SK-MEL-5 (cell line): ENCODE results near the gene SKOR1. TPM values are rescaled to one million over a fixed set of nuclear protein-coding genes. Genes with fewer than 3 reads are reported as not detected.

ENCODE experiments used
- DNase-seq: peaks from one replicate; pipeline ENCODE4 v3.0.0-alpha.2; 2016; ENCODE audit warnings: low read depth, low spot score
- in situ Hi-C: cut with HindIII; loops from 2 replicates; pipeline ENCODE4 v1.10.0; 2016; ENCODE audit warnings: low sequenced_read_pairs, high pct_unique_total_duplicates, low pct_unique_long_range_greater_than_20kb
- total RNA-seq: library from RNA; depleted of rRNA; stranded (reverse); fragments of >200 nt; shearing (Covaris generic); gene quantifications from 2 replicates; pipeline ENCODE4 v1.2.3, GENCODE V29; 2014

The SKOR1 gene
- total RNA-seq, 1 experiment from 2014 or later = not detected

DNA sequence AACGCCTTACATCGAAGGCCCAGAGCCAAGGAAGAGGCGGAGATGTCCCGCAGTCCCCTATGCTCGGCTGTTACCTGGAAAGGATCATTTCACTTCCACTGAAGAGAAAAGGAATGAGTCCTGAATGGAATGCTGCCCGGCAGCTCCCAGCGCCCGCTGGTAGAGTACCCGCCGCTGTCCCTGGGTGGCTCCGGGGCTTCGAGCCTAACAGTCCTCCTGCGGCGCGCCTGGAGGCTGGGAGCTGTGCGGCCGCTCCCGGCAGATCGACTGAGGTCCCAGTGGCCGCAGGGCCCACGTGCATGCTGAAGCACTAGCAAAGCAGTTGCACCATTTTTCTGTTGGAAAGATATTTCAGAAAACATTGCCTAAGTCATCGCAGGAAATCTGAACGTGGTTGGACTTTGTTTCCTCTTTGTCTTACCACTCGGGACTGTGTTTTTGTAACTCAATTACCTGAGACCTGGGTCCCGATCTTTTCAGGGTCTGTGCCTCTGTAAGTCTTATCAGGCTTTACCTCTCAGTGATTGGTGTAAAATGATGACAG, 13.6 kb downstream of the SKOR1 start:
- in situ Hi-C loops = no loop called here
- no peak for DNase-seq

DNA sequence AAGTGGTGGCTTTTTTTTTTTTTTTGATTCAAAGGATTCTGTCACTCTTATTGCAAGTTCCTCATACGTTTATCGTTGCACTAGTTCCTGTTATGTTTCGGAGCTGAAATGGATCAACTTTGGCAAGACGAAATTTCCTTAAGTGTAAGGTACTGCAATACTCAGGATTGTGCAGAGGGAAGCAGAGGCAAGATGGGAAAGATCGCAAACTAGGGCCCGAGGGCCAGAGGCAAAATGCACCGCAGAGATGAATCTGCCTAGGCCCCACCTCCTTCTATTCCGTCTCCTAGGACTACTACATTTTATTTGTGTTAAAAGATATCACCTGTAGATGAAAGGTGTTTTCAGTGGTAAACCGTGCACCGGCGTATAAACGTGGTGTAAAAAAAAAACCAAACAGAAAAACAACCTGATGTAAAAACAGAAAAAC, 14.2 kb downstream of the SKOR1 start:
- in situ Hi-C loops = no loop called here
- DNase-seq = peak; percentile 70

DNA sequence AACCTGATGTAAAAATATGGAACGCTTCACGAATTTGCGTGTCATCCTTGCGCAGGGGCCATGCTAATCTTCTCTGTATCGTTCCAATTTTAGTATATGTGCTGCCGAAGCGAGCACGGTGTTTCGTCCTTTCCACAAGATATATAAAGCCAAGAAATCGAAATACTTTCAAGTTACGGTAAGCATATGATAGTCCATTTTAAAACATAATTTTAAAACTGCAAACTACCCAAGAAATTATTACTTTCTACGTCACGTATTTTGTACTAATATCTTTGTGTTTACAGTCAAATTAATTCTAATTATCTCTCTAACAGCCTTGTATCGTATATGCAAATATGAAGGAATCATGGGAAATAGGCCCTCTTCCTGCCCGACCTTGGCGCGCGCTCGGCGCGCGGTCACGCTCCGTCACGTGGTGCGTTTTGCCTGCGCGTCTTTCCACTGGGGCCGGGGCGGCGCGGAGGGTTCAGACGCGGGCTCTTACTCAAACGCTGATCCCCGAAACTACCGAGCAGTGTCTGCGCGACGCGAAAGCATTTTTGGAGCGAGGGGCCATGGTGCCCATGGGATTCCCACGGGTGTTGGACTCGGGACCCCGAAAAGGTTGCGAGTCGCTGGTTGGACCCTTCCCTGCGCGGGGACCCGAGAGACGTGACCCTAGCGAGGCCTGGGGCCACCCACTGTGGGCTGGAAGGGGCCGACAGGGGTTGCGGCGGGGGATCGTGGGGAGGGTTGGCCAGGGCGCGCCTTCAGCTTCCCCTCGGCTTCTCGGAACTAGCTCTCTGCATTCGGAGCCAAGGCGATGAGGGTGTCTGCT, 14.8 kb downstream of the SKOR1 start, which contains the start of gene RNU6-1:
TSS of gene RNU6-1 (minus strand) at position 117 of the 820 bp plus-strand sequence.
- in situ Hi-C loops = no loop called here
- DNase-seq = peak; percentile 90

DNA sequence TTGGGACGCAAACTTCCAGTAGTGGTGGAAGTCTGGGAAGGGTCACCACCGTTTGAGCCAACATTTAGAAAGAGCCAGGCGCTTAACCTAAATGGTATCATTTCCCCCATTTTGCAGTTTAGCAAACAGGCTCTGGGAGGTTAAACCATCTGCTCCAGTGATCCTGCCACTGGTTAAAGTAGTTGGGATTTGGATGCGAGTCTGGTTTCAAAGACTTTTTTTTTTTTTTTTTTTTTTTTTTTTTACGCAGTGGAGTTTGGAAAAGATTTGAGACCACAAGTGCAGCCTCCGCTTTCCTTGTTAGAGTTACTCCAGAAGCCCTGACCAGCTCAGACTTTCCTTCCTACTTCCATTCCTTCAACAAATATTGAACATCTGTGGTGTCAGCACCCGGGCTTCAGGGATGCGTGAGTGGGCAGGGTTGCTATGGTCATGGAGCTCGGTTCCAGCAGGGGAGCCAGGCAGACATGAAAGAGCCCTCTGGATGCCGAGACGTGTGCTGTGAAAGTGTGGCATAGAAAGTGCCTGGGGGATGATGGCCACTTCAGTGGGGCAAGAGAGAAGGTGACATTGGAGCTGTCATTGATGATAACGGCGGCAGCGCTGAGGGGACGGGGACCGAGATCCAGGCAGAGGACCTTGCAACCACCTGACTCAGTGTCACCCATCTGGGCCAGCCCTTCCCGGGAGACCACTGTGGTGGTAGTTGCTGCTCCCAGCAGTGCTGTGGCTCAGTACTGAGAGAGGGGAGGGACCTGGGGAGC, 15.6 kb downstream of the SKOR1 start:
- DNase-seq = peak; percentile 43
- in situ Hi-C loops = no loop called here

DNA sequence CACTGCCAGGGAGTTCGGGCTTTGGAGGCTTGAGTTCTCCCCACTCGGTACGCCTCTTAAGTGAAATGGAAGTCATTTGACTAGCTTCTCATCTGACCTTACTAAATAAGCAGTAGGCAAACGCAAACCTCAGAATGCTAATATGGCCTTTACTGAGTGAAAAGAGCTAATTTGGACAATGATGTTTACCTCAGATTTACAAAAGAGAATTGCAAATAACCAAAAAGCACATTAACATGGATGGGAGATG, 16.1 kb downstream of the SKOR1 start:
- no peak for DNase-seq
- in situ Hi-C loops = no loop called here

DNA sequence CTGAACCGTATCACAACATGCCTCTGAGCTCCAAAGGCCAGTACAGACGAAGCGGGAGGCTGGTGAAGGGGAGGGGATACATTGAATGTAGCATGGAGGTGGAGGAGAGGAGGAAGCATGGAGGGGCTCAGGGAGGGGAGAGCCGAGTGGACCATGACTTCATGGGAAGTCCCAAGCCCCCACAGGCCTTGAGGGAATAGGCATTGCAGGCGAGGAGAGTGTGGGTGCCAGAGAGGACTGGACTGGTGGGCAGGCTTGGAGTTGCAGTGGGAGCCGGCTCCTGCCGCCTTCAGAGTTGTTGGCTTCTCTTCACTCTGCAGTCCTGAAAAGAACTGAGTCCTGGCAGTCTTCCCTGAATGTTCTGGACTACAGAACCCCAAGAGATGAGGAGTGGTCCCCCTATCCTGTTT, 17.8 kb downstream of the SKOR1 start:
- DNase-seq = no peak

DNA sequence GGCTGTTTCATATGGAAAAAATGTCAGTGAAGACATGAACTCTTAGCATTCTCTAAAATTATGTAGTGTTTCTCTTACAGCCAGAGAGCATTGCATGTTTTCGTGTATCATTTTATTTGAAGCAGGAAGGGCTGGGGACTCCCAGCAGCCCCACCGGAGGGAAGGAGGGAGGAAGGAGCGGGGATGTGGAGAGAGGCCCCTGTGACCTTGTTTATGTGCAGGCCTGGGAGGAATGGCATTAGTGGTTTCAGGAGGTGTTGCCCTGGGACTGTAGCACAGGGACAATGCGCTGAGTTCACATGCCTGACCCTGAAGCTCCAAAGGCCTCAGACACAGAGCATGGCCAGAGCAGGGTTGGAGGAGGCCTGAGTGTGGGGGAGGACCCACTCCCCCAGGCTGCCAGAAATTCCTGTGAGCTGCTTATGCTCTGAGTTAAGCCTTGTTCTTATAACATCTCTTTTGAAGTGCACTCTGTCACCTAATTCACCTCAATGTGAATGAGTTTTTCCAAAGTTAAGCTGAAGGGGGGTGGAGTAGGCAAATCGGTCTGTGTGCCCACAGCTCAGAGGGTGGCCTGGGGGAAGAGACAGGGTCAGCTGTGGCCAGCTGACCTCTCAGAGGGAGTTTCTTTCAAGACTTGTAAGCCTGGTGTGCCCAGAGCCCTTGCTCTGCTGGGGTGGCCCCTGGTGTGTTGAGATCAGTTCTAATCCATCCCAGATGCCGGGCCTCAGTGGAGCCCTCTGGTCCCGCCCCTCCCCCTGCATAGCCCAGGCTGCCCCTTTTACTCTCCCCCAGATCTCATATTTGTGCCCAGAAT, 18.5 kb downstream of the SKOR1 start:
- DNase-seq = no peak
- in situ Hi-C loops = no loop called here

More for the DNA sequence above, 17.8 kb downstream of the SKOR1 start:
- in situ Hi-C loops = no loop called here

DNA sequence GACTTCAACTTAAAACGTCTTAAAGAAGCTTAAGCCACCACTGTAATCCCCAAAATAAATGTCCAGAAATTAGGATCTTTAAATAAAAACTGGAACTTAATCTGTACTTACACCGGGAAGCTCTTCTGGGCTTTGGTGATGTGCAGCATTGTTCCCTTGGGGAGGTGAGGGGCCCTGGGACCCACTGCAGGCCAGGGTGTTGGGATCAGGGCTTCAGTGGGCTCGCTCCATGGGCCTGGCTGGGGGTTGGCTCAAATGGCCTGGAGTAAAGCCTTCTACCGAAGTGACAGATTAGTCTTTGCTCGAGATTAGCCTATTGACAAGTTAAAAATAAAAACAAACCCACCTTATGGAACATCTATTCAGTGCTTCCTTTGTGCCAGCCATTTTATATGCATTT, 20.7 kb downstream of the SKOR1 start:
- DNase-seq = no peak
- in situ Hi-C loops = no loop called here

DNA sequence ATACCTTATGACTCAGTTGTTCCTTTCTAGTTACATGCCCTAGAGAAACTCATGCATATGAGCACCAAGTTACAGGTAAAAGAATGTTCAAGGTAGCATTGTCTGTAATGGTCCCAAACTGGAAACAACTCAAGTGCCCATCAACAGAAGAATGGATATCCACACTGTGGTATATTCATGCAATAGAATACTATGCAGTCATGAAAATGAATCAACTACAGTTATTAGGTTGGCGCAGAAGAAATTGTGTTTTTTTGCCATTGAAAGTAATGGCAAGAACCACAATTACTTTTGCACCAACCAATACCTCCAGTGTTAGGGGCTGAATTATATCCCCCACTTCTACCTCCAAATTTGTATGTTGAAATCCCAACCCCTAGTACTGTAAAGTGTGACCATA, 24.2 kb downstream of the SKOR1 start:
- in situ Hi-C loops = no loop called here
- DNase-seq = no peak

DNA sequence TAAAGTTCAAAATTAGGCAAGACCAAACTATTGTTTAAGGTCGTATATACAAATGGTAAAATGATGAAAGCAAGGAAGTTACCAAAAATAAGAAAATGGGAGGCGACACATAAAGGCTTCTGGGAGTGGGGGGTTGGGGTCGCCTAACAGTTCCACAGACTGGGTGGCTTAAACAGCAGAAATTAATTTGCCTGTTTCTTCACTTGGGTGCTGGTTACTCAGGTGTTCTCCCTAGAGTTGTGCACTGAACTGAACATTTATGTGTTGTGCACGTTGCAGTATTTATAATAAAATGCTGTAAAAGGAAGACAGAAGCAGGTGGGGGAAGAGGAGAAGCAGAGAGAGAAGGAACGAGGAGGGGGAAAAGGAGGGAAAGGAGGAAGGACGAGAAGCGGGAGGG, 25.0 kb downstream of the SKOR1 start:
- in situ Hi-C loops = loop anchor here (25.0 kb wide), 1 partner anchor 312 kb away; no protein-coding TSS in a partner anchor
- DNase-seq = no peak

DNA sequence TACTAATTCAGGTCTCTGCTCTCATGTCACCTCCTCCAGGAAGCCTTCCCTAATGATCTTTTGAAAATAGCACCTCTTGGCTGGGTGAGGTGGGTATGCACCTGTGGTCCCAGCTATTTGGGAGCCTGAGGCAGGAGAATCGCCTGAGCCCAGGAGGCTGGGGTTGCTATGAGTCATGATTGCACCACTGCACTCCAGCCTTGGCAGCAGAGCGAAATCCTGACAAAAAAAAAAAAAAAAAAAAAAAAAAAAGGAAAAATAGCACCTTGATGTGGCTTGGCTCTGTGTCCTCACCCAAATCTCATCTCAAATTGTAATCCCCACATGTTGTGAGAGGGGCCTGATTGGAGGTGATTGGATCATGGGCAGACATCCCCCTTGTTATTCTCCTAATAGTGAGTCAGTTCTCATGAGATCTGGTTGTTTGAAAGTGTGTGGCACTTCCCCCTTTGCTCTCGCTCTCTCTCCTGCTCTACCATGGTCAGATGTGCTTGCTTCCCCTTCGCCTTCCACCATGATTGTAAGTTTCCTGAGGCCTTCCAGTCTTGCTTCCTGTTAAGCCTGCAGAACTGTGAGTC, 25.8 kb downstream of the SKOR1 start:
- in situ Hi-C loops = loop anchor here (25.0 kb wide), 1 partner anchor 311 kb away; no protein-coding TSS in a partner anchor
- DNase-seq = no peak

DNA sequence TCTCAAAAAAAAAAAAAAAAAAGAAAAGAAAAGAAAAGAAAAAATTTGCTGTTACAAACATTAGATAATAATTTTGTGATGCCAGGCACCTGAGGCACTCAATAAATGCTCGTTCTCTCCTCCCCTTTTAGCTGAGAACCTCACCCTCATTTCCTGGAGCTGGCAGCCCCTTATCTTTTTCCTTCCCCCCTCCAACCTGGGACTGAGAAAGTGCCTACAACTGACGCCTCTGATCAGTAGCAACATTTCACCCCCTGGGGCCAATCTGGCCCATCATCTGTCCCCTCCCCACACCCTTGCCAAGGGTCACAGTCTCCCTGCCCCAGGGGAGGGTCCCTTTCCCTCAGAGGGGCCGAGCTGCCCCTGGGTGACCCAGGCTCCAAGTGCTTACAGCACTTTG, 27.1 kb downstream of the SKOR1 start:
- in situ Hi-C loops = loop anchor here (25.0 kb wide), 1 partner anchor 310 kb away; no protein-coding TSS in a partner anchor
- DNase-seq = no peak

DNA sequence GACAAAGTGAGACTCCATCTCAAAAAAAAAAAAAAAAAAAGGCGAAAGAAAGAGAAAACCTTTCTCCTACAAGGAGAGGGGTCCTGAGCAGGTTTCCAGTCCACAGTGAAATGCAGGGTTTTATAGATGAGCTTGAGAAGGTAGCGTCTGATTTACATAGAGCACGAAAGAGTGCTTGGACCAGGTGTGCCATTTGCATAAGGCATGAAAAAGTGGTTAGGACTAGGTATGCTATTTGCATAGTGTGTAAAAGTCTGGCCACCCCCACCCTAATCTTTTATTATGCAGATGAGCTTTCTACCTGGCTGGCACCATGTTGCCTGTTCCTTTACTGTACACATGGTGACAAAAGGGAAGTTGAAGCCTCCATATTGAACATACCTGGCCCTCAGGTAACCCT, 28.1 kb downstream of the SKOR1 start:
- no peak for DNase-seq
- in situ Hi-C loops = loop anchor here (25.0 kb wide), 1 partner anchor 309 kb away; no protein-coding TSS in a partner anchor

DNA sequence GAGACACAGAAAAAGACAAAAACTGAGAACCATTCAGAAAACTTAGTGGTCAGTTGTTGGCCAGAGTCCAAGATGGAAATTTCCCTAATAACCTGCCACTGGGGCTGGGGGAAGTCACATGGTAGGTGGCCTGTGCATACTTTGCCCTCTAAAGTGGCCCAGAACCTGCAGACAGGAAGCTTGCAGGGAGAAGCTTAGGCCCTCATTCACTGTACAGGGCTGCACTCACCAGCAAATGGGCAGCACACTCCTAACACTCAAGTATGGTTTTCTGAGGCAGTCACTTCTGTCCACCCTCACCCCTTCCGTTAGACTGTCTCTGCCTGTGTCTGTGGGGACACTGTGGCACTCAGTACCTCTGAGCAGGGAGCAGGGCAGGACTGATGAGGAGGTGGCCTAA, 29.0 kb downstream of the SKOR1 start:
- DNase-seq = no peak
- in situ Hi-C loops = loop anchor here (25.0 kb wide), 1 partner anchor 308 kb away; no protein-coding TSS in a partner anchor

DNA sequence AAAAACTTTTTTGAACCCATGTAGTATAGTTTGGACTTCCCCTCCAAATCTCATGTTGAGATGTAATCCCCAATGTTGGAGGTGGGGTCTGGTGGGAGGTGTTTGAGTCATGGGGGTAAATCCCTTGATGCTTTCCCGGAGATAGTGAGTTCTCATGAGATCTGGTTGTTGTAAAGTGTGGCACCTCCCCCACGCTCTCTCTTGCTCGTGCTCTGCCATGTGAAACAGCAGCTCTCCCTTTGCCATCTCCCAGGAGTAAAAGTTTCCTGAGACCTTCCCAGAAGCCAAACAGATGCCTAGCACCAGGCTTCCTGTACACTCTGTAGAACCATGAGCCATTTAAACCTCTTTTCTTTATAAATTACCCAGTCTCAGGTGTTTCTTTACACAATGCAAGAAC, 30.5 kb downstream of the SKOR1 start:
- in situ Hi-C loops = loop anchor here (25.0 kb wide), 1 partner anchor 306 kb away; no protein-coding TSS in a partner anchor
- peak; percentile 60 for DNase-seq

DNA sequence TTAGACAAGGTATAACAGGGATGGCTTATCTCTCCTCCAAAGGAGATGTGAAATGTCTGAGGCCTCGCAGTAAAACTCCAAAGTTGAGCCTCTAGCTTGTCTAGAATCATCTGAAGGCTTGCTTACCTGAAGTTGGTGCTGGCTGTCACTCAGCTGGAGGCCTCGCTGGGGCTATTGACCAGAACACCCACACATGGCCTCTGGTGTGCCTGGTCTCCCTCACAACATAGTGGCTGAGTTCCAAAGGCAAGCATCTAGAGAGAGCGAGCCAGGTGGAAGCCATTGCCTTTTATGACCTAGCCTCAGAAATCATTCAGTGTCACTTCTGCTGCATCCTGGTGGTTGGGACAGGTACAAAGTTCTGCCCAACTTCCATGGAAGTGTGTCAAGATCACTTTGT, 31.9 kb downstream of the SKOR1 start:
- no peak for DNase-seq
- in situ Hi-C loops = loop anchor here (25.0 kb wide), 1 partner anchor 305 kb away; no protein-coding TSS in a partner anchor

DNA sequence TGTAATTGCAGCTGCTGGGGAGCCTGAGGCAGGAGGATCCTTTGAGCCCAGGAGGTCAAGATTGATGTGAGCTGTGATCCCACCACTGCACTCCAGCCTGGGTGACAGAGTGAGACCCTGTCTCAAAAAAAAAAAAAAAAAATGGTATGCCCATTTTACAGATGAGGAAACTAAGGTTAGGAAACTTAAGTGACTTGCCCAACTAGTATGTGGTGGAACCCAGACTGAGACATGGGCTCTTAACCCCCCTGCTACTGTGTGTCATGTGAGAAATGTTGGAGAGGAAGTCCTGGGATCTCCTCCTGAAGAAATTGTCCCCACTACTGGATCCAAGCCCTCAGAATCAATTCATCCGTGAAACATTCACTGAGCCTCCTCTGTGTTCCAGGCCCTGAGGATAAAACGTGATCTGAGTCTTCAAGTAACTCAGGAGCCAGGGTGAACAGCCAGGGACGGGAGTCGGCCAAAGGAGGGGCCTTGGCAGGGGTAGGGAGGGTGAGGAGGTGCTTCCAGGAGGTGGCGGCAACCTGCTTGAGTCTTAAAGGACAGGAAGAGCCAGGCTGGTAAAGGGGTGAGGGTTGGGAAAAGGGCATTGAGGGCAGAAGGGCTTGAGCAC, 34.1 kb downstream of the SKOR1 start:
- in situ Hi-C loops = loop anchor here (25.0 kb wide), 1 partner anchor 303 kb away; no protein-coding TSS in a partner anchor
- DNase-seq = peak; percentile 47
